SKM-1 (cell line): ENCODE data around the gene LOXL4.

ENCODE experiments used
- DNase-seq: peaks from one replicate; lab custom pipeline; 2025; ENCODE audit not compliant: unreplicated experiment; lab: John Stamatoyannopoulos, UW

LOXL4 gene

GRCh38 chr10:98295401-98295811, 27.4 kb upstream of the LOXL4 start:
- no peak for DNase-seq

- no peak for DNase-seq
Measured at GRCh38 chr10:98294270-98294627, 26.3 kb upstream of the LOXL4 start.

GRCh38 chr10:98293550-98294269, 25.7 kb upstream of the LOXL4 start:
- DNase-seq = no peak

GRCh38 chr10:98292971-98293370, 25.0 kb upstream of the LOXL4 start:
- no peak for DNase-seq

GRCh38 chr10:98289802-98290209, 21.8 kb upstream of the LOXL4 start:
- DNase-seq = no peak

GRCh38 chr10:98287321-98287720, 19.3 kb upstream of the LOXL4 start:
- DNase-seq = no peak

GRCh38 chr10:98286419-98286818, 18.4 kb upstream of the LOXL4 start:
- DNase-seq = no peak

- no peak for DNase-seq
Measured at GRCh38 chr10:98285416-98285815, 17.4 kb upstream of the LOXL4 start.

- no peak for DNase-seq
Measured at GRCh38 chr10:98276311-98276710, 8.3 kb upstream of the LOXL4 start.

- DNase-seq = no peak
Measured at GRCh38 chr10:98274562-98274961, 6.6 kb upstream of the LOXL4 start.

GRCh38 chr10:98273057-98273850, 5.3 kb upstream of the LOXL4 start:
- no peak for DNase-seq

GRCh38 chr10:98272656-98273055, 4.7 kb upstream of the LOXL4 start:
- no peak for DNase-seq

- DNase-seq = no peak
Measured at GRCh38 chr10:98272245-98272644, 4.3 kb upstream of the LOXL4 start.

- DNase-seq = no peak
Measured at GRCh38 chr10:98270786-98271185, 2.8 kb upstream of the LOXL4 start.

GRCh38 chr10:98270073-98270740, 2.2 kb upstream of the LOXL4 start:
- no peak for DNase-seq

GRCh38 chr10:98269435-98269912, 1.5 kb upstream of the LOXL4 start:
- no peak for DNase-seq

GRCh38 chr10:98268694-98269431, 869 bp upstream of the LOXL4 start:
- no peak for DNase-seq

- DNase-seq = no peak
Measured at GRCh38 chr10:98267069-98267893, 713 bp downstream of the LOXL4 start.

GRCh38 chr10:98266647-98267046, 1.3 kb downstream of the LOXL4 start:
- no peak for DNase-seq
